Esophagus squamous epithelium (tissue), 5 donors: ENCODE measurements around the gene PLA2G2C. TPM values are rescaled to one million over a fixed set of nuclear protein-coding genes. Genes with fewer than 3 reads are reported as not detected.

Source experiments
- DNase-seq: peaks from one replicate; lab custom pipeline; 2025; lab: John Stamatoyannopoulos, UW
- H3K27ac ChIP-seq, 4 donors: fragments of 200-600 bp; sonication (generic); one replicate each; pipeline ENCODE4 v1.5.1; 2016 to 2019; ENCODE audit warnings: mild to moderate bottlenecking in 1 of 4
- H3K27me3 ChIP-seq, 4 donors: fragments of 200-600 bp; sonication (generic); 1 replicate in 3 of 4; 2 replicates in 1 of 4; pipeline versions ENCODE4 v1.5.1 to v1.6.0; 2017 to 2021; ENCODE audit warnings: antibody characterized with exemption in 1 of 4
- H3K36me3 ChIP-seq, 3 donors: fragments of 200-600 bp; sonication (generic); one replicate each; pipeline ENCODE4 v1.5.1; 2016 to 2019
- H3K4me1 ChIP-seq, 3 donors: fragments of 200-600 bp; sonication (generic); one replicate each; pipeline ENCODE4 v1.5.1; 2017 to 2019
- H3K4me3 ChIP-seq, 4 donors: fragments of 200-600 bp; sonication (generic); 1 replicate in 3 of 4; 2 replicates in 1 of 4; pipeline ENCODE4 v1.5.1; 2016 to 2019; ENCODE audit warnings: mild to moderate bottlenecking in 2 of 4, moderate library complexity in 1 of 4
- H3K9me3 ChIP-seq, 3 donors: fragments of 200-600 bp; sonication (generic); one replicate each; pipeline ENCODE4 v1.5.1; 2016 to 2019
- POLR2A ChIP-seq, 4 donors: fragments of 450-650 bp; IDR thresholded peaks; one replicate each; pipeline ENCODE4 v1.6.1; 2017; ENCODE audit warnings: antibody characterized with exemption in 4 of 4, mild to moderate bottlenecking in 4 of 4, moderate library complexity in 3 of 4
- WGBS, 2 donors: methylation state at CpG; one replicate each; pipeline ENCODE4 v1.1.5; 2018; 5-methylcytosine and 5-hydroxymethylcytosine counted together
- intact Hi-C: fragments of 100-400 bp; cut with DNase I; formaldehyde crosslinking; loops from one replicate; pipeline ENCODE4 v1.15.0; 2022
- total RNA-seq, 4 donors: library from RNA; depleted of rRNA; stranded (reverse); fragments of >200 nt; gene quantifications; one replicate each; pipeline ENCODE4 v1.1.0, GENCODE V29; 2016
- TF ChIP-seq, protein P1 (sequence below), 6 experiments: fragments of 450-650 bp in 4 of 6; fragments of 200-600 bp in 2 of 6; sonication (generic) in 2 of 6; IDR thresholded peaks; one replicate each; pipeline ENCODE4 v1.5.1; 2016 to 2019; ENCODE audit warnings: antibody characterized with exemption in 6 of 6, mild to moderate bottlenecking in 4 of 6, moderate library complexity in 4 of 6
- donor health status: DM: yes; HTN: yes; CAD: no.

The PLA2G2C gene
- total RNA-seq, 4 donors from 2014 or later = 0.04 to 0.19 TPM; not detected in 2

DNA sequence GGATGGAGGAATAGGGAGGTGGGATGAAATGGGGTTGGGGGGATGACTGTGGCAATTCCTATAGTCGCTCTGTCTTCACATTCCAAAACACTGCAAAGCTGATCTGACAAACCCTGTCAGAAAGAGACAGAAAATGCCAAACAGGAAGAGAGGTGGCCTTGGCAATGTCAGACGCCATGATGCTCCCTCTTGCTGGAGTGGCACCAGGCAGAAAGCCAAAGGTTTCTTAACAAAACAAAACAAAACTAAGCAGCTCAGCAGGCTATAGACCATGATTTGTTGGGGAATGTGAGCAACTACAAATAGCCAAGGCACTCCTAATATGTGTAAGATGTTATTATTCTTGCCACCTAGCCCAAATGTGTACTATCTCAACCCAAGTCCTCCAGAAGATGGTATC, 42.9 kb upstream of the PLA2G2C start:
- intact Hi-C loops = no loop called here
- no peak for DNase-seq
- Histone ChIP-seq H3K4me1 (no peaks in the 10 kb centered on the region), H3K9me3 (no peaks in the 10 kb centered on the region), H3K4me3 (no peak overlapping the region), H3K27ac (no peak overlapping the region), H3K36me3 (no peaks in the 10 kb centered on the region), H3K27me3 (peaks cover 0 to 99% (median 2%) of the 10 kb centered on the region in 4 donors)
- 39 to 51% methylated on average over 2 of the region's 2 CpGs for WGBS, 2 donors
- TF ChIP-seq, protein P1, sequence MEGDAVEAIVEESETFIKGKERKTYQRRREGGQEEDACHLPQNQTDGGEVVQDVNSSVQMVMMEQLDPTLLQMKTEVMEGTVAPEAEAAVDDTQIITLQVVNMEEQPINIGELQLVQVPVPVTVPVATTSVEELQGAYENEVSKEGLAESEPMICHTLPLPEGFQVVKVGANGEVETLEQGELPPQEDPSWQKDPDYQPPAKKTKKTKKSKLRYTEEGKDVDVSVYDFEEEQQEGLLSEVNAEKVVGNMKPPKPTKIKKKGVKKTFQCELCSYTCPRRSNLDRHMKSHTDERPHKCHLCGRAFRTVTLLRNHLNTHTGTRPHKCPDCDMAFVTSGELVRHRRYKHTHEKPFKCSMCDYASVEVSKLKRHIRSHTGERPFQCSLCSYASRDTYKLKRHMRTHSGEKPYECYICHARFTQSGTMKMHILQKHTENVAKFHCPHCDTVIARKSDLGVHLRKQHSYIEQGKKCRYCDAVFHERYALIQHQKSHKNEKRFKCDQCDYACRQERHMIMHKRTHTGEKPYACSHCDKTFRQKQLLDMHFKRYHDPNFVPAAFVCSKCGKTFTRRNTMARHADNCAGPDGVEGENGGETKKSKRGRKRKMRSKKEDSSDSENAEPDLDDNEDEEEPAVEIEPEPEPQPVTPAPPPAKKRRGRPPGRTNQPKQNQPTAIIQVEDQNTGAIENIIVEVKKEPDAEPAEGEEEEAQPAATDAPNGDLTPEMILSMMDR (IDR thresholded peaks at IDR 0.05) = no peak
- no peak for TF ChIP-seq POLR2A (IDR thresholded peaks at IDR 0.05)

DNA sequence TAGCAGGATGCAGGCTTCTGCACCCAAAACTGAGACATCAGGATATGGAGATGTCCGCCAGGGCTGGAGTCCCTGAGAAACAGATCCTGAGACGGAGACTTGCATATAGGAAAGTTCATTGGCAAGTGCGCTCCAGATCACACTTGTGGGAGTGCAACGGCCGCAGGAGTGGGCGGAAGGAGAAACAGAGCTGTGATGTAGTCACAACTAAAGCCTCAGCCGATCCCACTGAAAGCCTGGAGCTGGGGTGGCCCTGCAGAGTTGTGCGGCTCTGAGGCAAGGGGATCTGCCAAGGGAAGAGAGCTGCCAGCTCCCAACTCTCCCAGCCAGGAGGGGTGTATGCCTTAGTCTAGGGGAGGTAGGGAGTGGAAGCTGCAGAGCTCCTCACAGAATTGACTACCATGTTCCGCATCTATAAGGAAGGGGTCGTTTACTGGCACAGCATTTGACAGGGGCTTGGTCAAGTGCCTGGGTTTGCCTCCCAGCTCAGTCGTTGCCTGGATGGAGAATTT, 42.1 kb upstream of the PLA2G2C start:
- no peak for TF ChIP-seq POLR2A (IDR thresholded peaks at IDR 0.05)
- TF ChIP-seq, protein P1 (IDR thresholded peaks at IDR 0.05) = no peak
- Histone ChIP-seq H3K27ac (no peak overlapping the region), H3K27me3 (peaks cover 0 to 99% (median under 1%) of the 10 kb centered on the region in 4 donors), H3K4me1 (no peaks in the 10 kb centered on the region), H3K4me3 (no peak overlapping the region), H3K9me3 (no peaks in the 10 kb centered on the region), H3K36me3 (no peaks in the 10 kb centered on the region)
- intact Hi-C loops = no loop called here
- DNase-seq = no peak
- WGBS, 2 donors = 65 to 77% methylated on average over 8 to 11 of the region's 11 CpGs

DNA sequence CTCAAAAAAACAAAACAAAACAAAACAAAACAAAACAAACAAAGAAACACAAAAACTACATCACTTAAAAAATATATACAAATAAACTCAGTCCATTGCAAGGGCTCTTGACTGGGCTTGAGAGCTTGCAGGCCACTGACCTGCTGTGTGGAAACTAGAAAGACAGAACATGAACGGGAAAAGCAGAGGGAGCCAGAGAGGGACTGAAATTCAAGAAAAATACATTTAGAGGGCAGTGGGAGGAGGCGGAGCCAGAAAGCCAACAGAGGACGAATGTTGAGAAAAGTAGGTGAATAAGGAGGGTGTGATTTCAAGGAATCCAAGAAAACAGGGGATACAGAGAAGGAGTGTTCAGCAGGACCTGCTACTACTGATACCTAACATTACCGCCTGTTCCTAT, 41.4 kb upstream of the PLA2G2C start:
- no peak for DNase-seq
- Histone ChIP-seq H3K27ac (no peak overlapping the region), H3K9me3 (no peaks in the 10 kb centered on the region), H3K4me3 (no peak overlapping the region), H3K4me1 (no peaks in the 10 kb centered on the region), H3K27me3 (peaks cover 0 to 99% (median 0%) of the 10 kb centered on the region in 4 donors), H3K36me3 (no peaks in the 10 kb centered on the region)
- intact Hi-C loops = no loop called here
- no peak for TF ChIP-seq POLR2A (IDR thresholded peaks at IDR 0.05)
- TF ChIP-seq, protein P1 (IDR thresholded peaks at IDR 0.05) = no peak
- 39 to 51% methylated on average over 4 of the region's 4 CpGs for WGBS, 2 donors

DNA sequence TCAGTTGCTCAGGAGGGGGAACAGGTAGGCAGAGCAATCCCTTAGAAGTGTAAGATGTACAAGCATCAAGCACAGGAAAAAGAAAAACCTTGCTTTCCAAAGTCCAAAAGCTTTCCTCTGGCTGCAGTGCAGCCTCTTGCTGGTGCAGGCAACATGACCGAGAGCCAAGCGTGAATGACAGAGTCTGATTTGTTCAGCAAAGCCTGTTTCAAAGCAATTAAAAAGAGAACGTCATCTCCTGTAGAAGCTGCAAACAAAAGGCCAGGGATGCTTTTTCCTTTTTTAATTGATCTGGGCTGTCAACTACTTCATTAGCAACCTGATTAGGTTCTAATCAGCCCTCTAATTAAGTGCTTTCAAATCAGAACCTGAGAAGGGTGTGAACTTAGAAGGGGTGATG, 38.2 kb upstream of the PLA2G2C start:
- no peak for DNase-seq
- Histone ChIP-seq H3K36me3 (no peaks in the 10 kb centered on the region), H3K9me3 (no peaks in the 10 kb centered on the region), H3K4me1 (no peaks in the 10 kb centered on the region), H3K27me3 (peaks cover 0 to 87% (median 0%) of the 10 kb centered on the region in 4 donors), H3K4me3 (no peak overlapping the region), H3K27ac (no peak overlapping the region)
- intact Hi-C loops = no loop called here
- no peak for TF ChIP-seq POLR2A (IDR thresholded peaks at IDR 0.05)
- TF ChIP-seq, protein P1 (IDR thresholded peaks at IDR 0.05) = no peak
- WGBS, 2 donors = 32 to 63% methylated on average over 3 of the region's 3 CpGs

DNA sequence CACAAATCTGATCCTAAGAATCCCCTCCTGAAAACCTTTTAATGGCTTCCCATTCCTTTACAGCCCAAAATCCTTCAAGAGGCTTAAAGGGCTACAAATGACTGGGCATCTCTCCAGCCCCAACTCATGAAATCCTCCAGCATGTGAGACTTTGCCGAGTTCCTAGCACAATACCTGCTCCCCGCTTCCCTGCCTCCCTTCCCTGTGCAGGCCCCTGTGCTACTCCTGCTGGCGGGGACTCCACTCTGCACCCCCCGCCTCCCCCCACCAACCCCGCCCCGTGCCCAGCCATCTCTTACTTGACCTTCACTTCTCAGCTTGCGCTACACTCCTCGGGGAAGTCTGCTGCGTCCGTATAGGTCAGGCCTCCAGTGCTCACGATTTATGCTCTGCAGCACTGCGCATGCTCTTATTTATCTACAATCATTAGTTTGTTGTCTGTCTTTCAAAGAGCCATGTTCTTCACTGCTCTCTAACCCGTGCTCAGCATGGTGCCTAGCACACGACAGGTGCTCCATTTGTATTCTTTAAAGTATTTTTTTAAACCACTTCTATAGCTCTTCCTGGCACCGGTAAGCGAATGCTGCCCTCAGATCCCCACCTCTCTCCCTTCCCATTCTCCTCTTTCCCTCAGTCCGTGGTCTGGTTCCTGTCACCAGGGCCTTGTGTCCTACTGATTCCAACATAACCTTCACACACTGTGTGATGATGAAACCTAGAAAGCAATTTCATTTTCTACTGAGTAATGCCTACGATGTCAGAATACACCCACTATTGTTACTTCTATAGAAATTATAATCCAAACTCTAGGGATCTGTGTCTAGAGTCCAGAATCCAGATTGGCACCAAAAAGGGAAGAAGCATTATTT, 37.5 kb upstream of the PLA2G2C start:
- Histone ChIP-seq H3K4me3 (no peak overlapping the region), H3K36me3 (no peaks in the 10 kb centered on the region), H3K27me3 (peaks cover 0 to 83% (median 0%) of the 10 kb centered on the region in 4 donors), H3K9me3 (no peaks in the 10 kb centered on the region), H3K27ac (no peak overlapping the region), H3K4me1 (no peaks in the 10 kb centered on the region)
- WGBS, 2 donors = 44 to 49% methylated on average over 15 to 18 of the region's 18 CpGs
- DNase-seq = no peak
- TF ChIP-seq, protein P1 (IDR thresholded peaks at IDR 0.05) = no peak
- no peak for TF ChIP-seq POLR2A (IDR thresholded peaks at IDR 0.05)
- intact Hi-C loops = no loop called here
